GM23248 (cell line): Measurements from ENCODE around the gene TMED1. TPM values are rescaled to one million over a fixed set of nuclear protein-coding genes. Genes with fewer than 3 reads are reported as not detected.
A peak's percentile ranks its signal among the peaks of the same experiment; 100 is the strongest.

ENCODE experiments used
- DNase-seq: peaks from one replicate; pipeline ENCODE4 v3.0.0-alpha.2; 2015
- H2AFZ ChIP-seq: fragments of 200-600 bp; sonication (generic); 2 replicates; pipeline ENCODE4 v1.6.1; 2016; ENCODE audit warnings: antibody characterized with exemption
- H3F3A ChIP-seq: fragments of 200-600 bp; sonication (generic); 2 replicates; pipeline ENCODE4 v1.6.1; 2016; ENCODE audit warnings: mild to moderate bottlenecking, antibody characterized with exemption, mixed run types; ENCODE audit not compliant: insufficient read depth
- H3K27ac ChIP-seq: fragments of 200-600 bp; sonication (generic); 2 replicates; pipeline ENCODE4 v1.5.1; 2016; ENCODE audit warnings: mild to moderate bottlenecking
- H3K27me3 ChIP-seq: fragments of 200-600 bp; sonication (generic); replicated peaks from 2 replicates; pipeline ENCODE4 v1.6.1; 2016; ENCODE audit warnings: mild to moderate bottlenecking; ENCODE audit not compliant: insufficient read depth
- H3K36me3 ChIP-seq: fragments of 200-600 bp; sonication (generic); 2 replicates; pipeline ENCODE4 v1.6.1; 2016; ENCODE audit warnings: low read depth, mild to moderate bottlenecking
- H3K4me1 ChIP-seq: fragments of 200-600 bp; sonication (generic); 2 replicates; pipeline ENCODE4 v1.6.1; 2016; ENCODE audit warnings: mild to moderate bottlenecking; ENCODE audit not compliant: insufficient read depth
- H3K4me2 ChIP-seq: fragments of 200-600 bp; sonication (generic); one replicate; pipeline ENCODE4 v1.6.1; 2016; ENCODE audit warnings: mild to moderate bottlenecking; ENCODE audit not compliant: unreplicated experiment
- H3K4me3 ChIP-seq: fragments of 200-600 bp; sonication (generic); 2 replicates; pipeline ENCODE4 v1.5.1; 2016; ENCODE audit warnings: mild to moderate bottlenecking
- H3K79me2 ChIP-seq: fragments of 200-600 bp; sonication (generic); 2 replicates; pipeline ENCODE4 v1.6.1; 2016; ENCODE audit warnings: mild to moderate bottlenecking; ENCODE audit not compliant: insufficient read depth
- H3K9ac ChIP-seq: fragments of 200-600 bp; sonication (generic); 2 replicates; pipeline ENCODE4 v1.6.1; 2016; ENCODE audit warnings: mild to moderate bottlenecking
- H3K9me2 ChIP-seq: fragments of 200-600 bp; sonication (generic); 2 replicates; pipeline ENCODE4 v1.6.1; 2016; ENCODE audit warnings: mixed run types, mild to moderate bottlenecking, moderate library complexity; ENCODE audit not compliant: insufficient read depth
- H3K9me3 ChIP-seq: fragments of 200-600 bp; sonication (generic); one replicate; pipeline ENCODE4 v1.6.1; 2017; ENCODE audit warnings: low read depth
- H4K20me1 ChIP-seq: fragments of 200-600 bp; sonication (generic); 2 replicates; pipeline ENCODE4 v1.6.0; 2016; ENCODE audit not compliant: insufficient read depth
- EZH2 ChIP-seq: fragments of 200-600 bp; sonication (generic); IDR thresholded peaks from 2 replicates; pipeline ENCODE4 v1.6.1; 2018; ENCODE audit warnings: antibody characterized with exemption, mild to moderate bottlenecking; ENCODE audit not compliant: insufficient read depth, poor library complexity, severe bottlenecking
- EZH2phosphoT487 ChIP-seq: fragments of 200-600 bp; sonication (generic); IDR thresholded peaks from 2 replicates; pipeline ENCODE4 v1.6.1; 2018; ENCODE audit warnings: antibody characterized with exemption, moderate library complexity, mild to moderate bottlenecking, low read depth; ENCODE audit not compliant: insufficient read depth
- WGBS, 2 experiments: methylation state at CpG; one replicate each; pipeline ENCODE4 v1.1.6; 2015 to 2017; ENCODE audit warnings: low lambda C conversion rate in 2 of 2, low coverage in 1 of 2; ENCODE audit errors: missing lambda C conversion rate in 2 of 2; 5-methylcytosine and 5-hydroxymethylcytosine counted together
- in situ Hi-C: fragments of 300-500 bp; cut with MboI; formaldehyde crosslinking; loops from 2 replicates; pipeline ENCODE4 v1.15.0; 2020
- polyA plus RNA-seq: library from polyadenylated mRNA; unstranded; fragments of >200 nt; fragmentation: Nextera tagmentation; extraction: Ambion mirVana; gene quantifications from 2 replicates; pipeline ENCODE4 v1.2.1, GENCODE V29; 2016
- total RNA-seq: library from RNA; depleted of rRNA; stranded (reverse); fragments of >200 nt; shearing (Covaris generic); gene quantifications from 2 replicates; pipeline ENCODE4 v1.2.3, GENCODE V29; 2014

The TMED1 gene
- total and polyA plus RNA-seq, 2 experiments from 2014 or later, result 66.4 to 68.2 TPM

- H2AFZ ChIP-seq, result no peak overlapping the region
- H3K27ac ChIP-seq, result no peak overlapping the region
- H3K9ac ChIP-seq, result no peak overlapping the region
- peak; percentile 31 for DNase-seq
- H3K79me2 ChIP-seq, result peaks cover 33% of the 10 kb centered on the region
- H3K4me1 ChIP-seq, result peaks cover 16% of the 10 kb centered on the region
- no peaks in the 10 kb centered on the region for H3K27me3 ChIP-seq
- 77 to 81% methylated on average over 7 of the region's 7 CpGs for WGBS, 2 experiments
- H3K9me2 ChIP-seq, result no peaks in the 10 kb centered on the region
- peaks cover 16% of the 10 kb centered on the region for H3F3A ChIP-seq
- in situ Hi-C loops, result no loop called here
- no peaks in the 10 kb centered on the region for H4K20me1 ChIP-seq
- H3K36me3 ChIP-seq, result peaks cover 4% of the 10 kb centered on the region; the same call in 1 of the 2 replicates
- no peak overlapping the region for H3K4me2 ChIP-seq
- H3K9me3 ChIP-seq, result no peaks in the 10 kb centered on the region
- TF ChIP-seq EZH2phosphoT487, result no peak
- TF ChIP-seq EZH2, result no peak
- no peak overlapping the region for H3K4me3 ChIP-seq
These were observed 15.8 kb downstream of the TMED1 start for GRCh38 chr19:10820173-10820572.

GRCh38 chr19:10819124-10820060 is 16.6 kb downstream of the TMED1 start:
- Histone ChIP-seq H3K79me2 (peaks cover 41% of the 10 kb centered on the region), H3K36me3 (peaks cover 12% of the 10 kb centered on the region; the same call in 1 of the 2 replicates), H3K27me3 (no peaks in the 10 kb centered on the region), H4K20me1 (0 out of 2 replicates have a peak, but pooled peaks cover 3% of the 10 kb centered on the region), H3K27ac (no peak overlapping the region), H3K4me3 (no peak overlapping the region), H3K4me1 (peaks cover 24% of the 10 kb centered on the region), H3K4me2 (no peak overlapping the region), H3K9me3 (no peaks in the 10 kb centered on the region), H3K9ac (no peak overlapping the region), H2AFZ (no peak overlapping the region), H3K9me2 (no peaks in the 10 kb centered on the region), H3F3A (peaks cover 23% of the 10 kb centered on the region)
- TF ChIP-seq EZH2phosphoT487, result no peak
- 96 to 98% methylated on average over 25 to 27 of the region's 27 CpGs for WGBS, 2 experiments
- DNase-seq, result no peak
- in situ Hi-C loops, result no loop called here

GRCh38 chr19:10818301-10819123 is 17.5 kb downstream of the TMED1 start:
- H3K9ac ChIP-seq, result peak overlapping the region; percentile 100
- H3K79me2 ChIP-seq, result peaks cover 48% of the 10 kb centered on the region
- in situ Hi-C loops, result no loop called here
- TF ChIP-seq EZH2phosphoT487 (no peak), EZH2 (no peak)
- peaks cover 32% of the 10 kb centered on the region for H3K4me1 ChIP-seq
- 70% methylated on average over 18 to 19 of the region's 19 CpGs for WGBS, 2 experiments
- H3K36me3 ChIP-seq, result peaks cover 18% of the 10 kb centered on the region; the same call in 1 of the 2 replicates
- peaks cover 32% of the 10 kb centered on the region for H3F3A ChIP-seq
- H3K9me3 ChIP-seq, result no peaks in the 10 kb centered on the region
- H3K27ac ChIP-seq, result peak overlapping the region; percentile 99
- peak overlapping the region; percentile 19; the same call in 1 of the 2 replicates for H3K4me3 ChIP-seq
- peak overlapping the region; percentile 32 for H3K4me2 ChIP-seq
- no peaks in the 10 kb centered on the region for H3K9me2 ChIP-seq
- peak; percentile 49 for DNase-seq
- H2AFZ ChIP-seq, result no peak overlapping the region
- H3K27me3 ChIP-seq, result no peaks in the 10 kb centered on the region
- H4K20me1 ChIP-seq, result 0 out of 2 replicates have a peak, but pooled peaks cover 3% of the 10 kb centered on the region

- Histone ChIP-seq H3K27me3 (no peaks in the 10 kb centered on the region), H3K79me2 (peaks cover 48% of the 10 kb centered on the region), H3K9me2 (no peaks in the 10 kb centered on the region), H3K4me1 (peaks cover 42% of the 10 kb centered on the region), H3K36me3 (peaks cover 23% of the 10 kb centered on the region; the same call in 1 of the 2 replicates), H3K4me3 (peak overlapping the region; percentile 97), H3K27ac (peak overlapping the region; percentile 99), H3F3A (peaks cover 40% of the 10 kb centered on the region), H2AFZ (no peak overlapping the region), H4K20me1 (0 out of 2 replicates have a peak, but pooled peaks cover 3% of the 10 kb centered on the region), H3K9me3 (no peaks in the 10 kb centered on the region), H3K4me2 (peak overlapping the region; percentile 91), H3K9ac (peak overlapping the region; percentile 100)
- DNase-seq, result peak; percentile 99
- TF ChIP-seq EZH2phosphoT487 (no peak), EZH2 (no peak)
- WGBS, 2 experiments, result 0 to 1% methylated on average over 37 to 42 of the region's 42 CpGs
- in situ Hi-C loops, result no loop called here
These were observed 18.5 kb downstream of the TMED1 start for GRCh38 chr19:10817291-10818038.
